ENCODE measurements around the gene CCDC106.
A peak's percentile ranks its signal among the peaks of the same experiment; 100 is the strongest.

The CCDC106 gene

GRCh38 chr19:55653651-55654322 lies 5.8 kb downstream of the CCDC106 start:
- DNase-seq: peak; percentile 92

- peak; percentile 96 for DNase-seq
Observed at GRCh38 chr19:55654323-55654867, 6.4 kb downstream of the CCDC106 start.

GRCh38 chr19:55654868-55655647 lies 7.0 kb downstream of the CCDC106 start, which contains the start of gene U2AF2:
TSS of gene U2AF2 (plus strand) at chr19:55655035. CDS start at chr19:55655105, 70 bp downstream.
- DNase-seq: peak; percentile 82

GRCh38 chr19:55655648-55656040 lies 7.6 kb downstream of the CCDC106 start:
- DNase-seq: no peak

GRCh38 chr19:55656552-55656951 lies 8.5 kb downstream of the CCDC106 start:
- no peak for DNase-seq

- DNase-seq: no peak
Observed at GRCh38 chr19:55656988-55657747, 9.2 kb downstream of the CCDC106 start.

GRCh38 chr19:55658846-55659459 lies 10.9 kb downstream of the CCDC106 start:
- DNase-seq: no peak

GRCh38 chr19:55659822-55660221 lies 11.8 kb downstream of the CCDC106 start:
- DNase-seq: no peak

GRCh38 chr19:55660404-55660803 lies 12.4 kb downstream of the CCDC106 start:
- DNase-seq: no peak

GRCh38 chr19:55660991-55661390 lies 13.0 kb downstream of the CCDC106 start:
- no peak for DNase-seq

GRCh38 chr19:55661826-55662225 lies 13.8 kb downstream of the CCDC106 start:
- no peak for DNase-seq

GRCh38 chr19:55663846-55664536 lies 16.0 kb downstream of the CCDC106 start:
- no peak for DNase-seq

- no peak for DNase-seq
Observed at GRCh38 chr19:55666343-55667005, 18.5 kb downstream of the CCDC106 start.

GRCh38 chr19:55667006-55667381 lies 19.0 kb downstream of the CCDC106 start:
- DNase-seq: no peak

GRCh38 chr19:55667511-55667910 lies 19.5 kb downstream of the CCDC106 start:
- DNase-seq: no peak

- no peak for DNase-seq
Observed at GRCh38 chr19:55667958-55668357, 19.9 kb downstream of the CCDC106 start.

GRCh38 chr19:55668603-55669348 lies 20.8 kb downstream of the CCDC106 start:
- no peak for DNase-seq

- DNase-seq: no peak
Observed at GRCh38 chr19:55669418-55670279, 21.6 kb downstream of the CCDC106 start.

- no peak for DNase-seq
Observed at GRCh38 chr19:55670280-55671053, 22.5 kb downstream of the CCDC106 start.

All from GF-D8 (cell line).